Spleen (tissue), 7 donors: ENCODE measurements around the gene MAD2L1BP.

Experiments used
- POLR2A ChIP-seq, 3 donors: fragments of 450-650 bp; IDR thresholded peaks; one replicate each; pipeline ENCODE4 v1.5.1; 2017; ENCODE audit warnings: antibody characterized with exemption in 3 of 3, mild to moderate bottlenecking in 1 of 3
- POLR2AphosphoS5 ChIP-seq, 3 donors: sonication (generic); formaldehyde crosslinking; IDR thresholded peaks; one replicate each; pipeline ENCODE4 v1.5.1; 2017; ENCODE audit warnings: antibody characterized with exemption in 3 of 3
- TF ChIP-seq, protein P1 (sequence below), 11 experiments: fragments of 200-600 bp in 7 of 11; fragments of 450-650 bp in 4 of 11; sonication (generic) in 4 of 11; IDR thresholded peaks in 8 of 11; conservative IDR thresholded peaks in 3 of 11; 1 replicate in 7 of 11; 2 replicates in 4 of 11; pipeline versions ENCODE4 v1.4.0 to v1.8.0; 2016 to 2021; ENCODE audit warnings: antibody characterized with exemption in 11 of 11, inconsistent platforms in 4 of 11, mild to moderate bottlenecking in 1 of 11
- donor health status: DM: no; HTN: no; CAD: no; lungs with moderate emphysema.
- donor health status: DM: no; HTN: no; CAD: no.
- donor health status: DM: no; HTN: no; CAD: no.

DNA sequence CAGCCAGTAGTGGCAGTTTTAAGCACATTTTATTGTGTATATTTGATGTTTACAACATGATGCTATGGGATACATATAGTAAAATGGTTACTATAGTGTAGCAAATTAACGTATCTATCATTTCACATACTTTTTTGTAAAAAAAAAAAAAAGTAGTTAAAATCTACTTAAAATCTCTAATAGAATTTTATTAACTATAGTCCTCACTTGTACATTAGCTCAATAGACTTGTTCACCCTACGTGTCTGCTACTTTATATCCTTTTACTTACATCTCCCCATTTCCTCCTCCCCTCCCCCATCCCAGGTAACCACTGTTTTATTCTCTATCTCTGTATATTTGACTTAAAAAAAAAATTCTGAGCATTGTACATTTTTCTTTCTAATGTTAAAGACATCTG, 29.6 kb upstream of the MAD2L1BP start:
- TF ChIP-seq, protein P1, sequence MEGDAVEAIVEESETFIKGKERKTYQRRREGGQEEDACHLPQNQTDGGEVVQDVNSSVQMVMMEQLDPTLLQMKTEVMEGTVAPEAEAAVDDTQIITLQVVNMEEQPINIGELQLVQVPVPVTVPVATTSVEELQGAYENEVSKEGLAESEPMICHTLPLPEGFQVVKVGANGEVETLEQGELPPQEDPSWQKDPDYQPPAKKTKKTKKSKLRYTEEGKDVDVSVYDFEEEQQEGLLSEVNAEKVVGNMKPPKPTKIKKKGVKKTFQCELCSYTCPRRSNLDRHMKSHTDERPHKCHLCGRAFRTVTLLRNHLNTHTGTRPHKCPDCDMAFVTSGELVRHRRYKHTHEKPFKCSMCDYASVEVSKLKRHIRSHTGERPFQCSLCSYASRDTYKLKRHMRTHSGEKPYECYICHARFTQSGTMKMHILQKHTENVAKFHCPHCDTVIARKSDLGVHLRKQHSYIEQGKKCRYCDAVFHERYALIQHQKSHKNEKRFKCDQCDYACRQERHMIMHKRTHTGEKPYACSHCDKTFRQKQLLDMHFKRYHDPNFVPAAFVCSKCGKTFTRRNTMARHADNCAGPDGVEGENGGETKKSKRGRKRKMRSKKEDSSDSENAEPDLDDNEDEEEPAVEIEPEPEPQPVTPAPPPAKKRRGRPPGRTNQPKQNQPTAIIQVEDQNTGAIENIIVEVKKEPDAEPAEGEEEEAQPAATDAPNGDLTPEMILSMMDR (IDR thresholded peaks at IDR 0.05 in 8 of 11, conservative IDR thresholded peaks at IDR 0.05 in 3 of 11): no peak
- no peak for TF ChIP-seq POLR2A (IDR thresholded peaks at IDR 0.05)
- no peak for TF ChIP-seq POLR2AphosphoS5 (IDR thresholded peaks at IDR 0.05)
